ENCODE measurements around the gene BPGM.
"Not testable (repeated sequence)": the region's sequence is repeated elsewhere in the genome, so short reads cannot be mapped to it uniquely, and the experiment has no call there.

The BPGM gene

DNA sequence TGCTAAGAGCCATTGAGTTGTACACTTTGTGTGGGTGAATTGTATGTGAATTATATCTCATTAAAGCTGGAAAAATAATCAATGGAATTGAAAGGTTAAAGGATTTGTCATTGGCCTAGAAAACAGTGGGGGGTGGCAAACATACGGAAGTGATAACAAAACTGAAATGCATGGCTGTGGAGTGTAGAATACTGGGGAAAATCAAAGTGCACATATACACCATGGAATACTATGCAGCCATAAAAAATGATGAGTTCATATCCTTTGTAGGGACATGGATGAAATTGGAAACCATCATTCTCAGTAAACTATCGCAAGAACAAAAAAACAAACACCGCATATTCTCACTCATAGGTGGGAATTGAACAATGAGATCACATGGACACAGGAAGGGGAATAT, 18.4 kb downstream of the BPGM start:
- DNase-seq (ENCODE audit: low read depth): not testable (repeated sequence)

DNA sequence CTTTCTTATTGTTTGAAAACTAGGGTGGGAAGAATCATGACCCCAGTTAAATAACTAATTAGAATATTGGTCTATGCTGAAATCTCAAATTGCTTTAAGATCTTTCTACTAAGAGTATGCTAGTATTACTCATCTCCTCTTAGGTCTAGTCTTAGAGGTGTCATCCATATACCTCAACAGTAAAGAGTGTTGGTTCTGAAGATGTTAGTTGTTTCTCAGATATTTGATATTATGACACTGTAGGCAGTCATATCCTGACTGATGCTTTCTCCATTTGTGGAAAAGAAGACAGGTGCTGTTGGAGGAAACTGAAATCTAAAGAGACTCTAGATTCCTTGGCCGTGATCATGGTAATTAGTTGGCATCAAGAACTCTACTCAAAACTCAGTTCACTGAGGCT, 21.2 kb downstream of the BPGM start:
- DNase-seq (ENCODE audit: low read depth): no peak

DNA sequence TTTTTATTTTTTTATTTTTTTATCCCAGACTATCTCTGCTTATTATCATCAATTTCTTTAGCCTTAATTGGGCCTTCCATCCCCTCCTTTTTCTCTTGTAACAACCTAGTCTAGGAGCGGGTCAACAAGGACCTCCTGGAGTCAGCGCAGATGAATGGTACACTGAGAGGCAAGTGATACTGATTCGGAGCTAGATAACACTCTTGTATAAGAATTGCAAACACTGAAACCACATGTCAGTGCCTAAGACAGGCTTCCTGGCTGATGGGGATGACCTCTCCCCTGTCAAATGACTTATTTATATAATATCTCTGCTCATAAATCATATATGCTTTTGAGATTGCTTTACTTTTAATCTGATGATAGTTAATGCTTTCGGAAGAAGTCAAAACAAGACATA, 22.7 kb downstream of the BPGM start:
- no peak for DNase-seq (ENCODE audit: low read depth)

DNA sequence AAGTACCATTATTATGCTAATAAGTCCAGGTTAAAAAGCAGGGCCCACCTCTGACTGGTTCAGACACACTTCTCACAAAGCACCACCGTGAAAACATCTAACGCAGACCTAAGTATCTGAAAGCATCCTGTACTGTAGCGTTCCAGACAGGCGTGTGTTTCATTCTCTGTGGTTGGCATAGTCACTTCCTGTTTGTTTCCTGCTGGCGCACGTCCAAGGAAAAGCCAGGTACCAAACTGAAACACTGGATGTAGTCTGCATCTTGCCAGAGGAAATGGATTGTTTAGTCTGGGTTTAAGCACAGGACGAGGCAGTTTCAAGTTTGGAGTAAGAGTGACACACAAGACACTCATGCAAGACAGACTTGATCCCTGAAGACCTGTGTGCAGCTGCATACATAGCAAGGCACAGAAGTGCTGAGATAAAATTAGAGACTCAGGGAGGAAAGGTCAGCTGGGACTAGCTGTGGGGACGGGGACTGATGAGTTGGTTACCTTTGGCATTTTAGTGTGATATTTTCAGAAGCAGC, 23.3 kb downstream of the BPGM start:
- no peak for DNase-seq (ENCODE audit: low read depth)

DNA sequence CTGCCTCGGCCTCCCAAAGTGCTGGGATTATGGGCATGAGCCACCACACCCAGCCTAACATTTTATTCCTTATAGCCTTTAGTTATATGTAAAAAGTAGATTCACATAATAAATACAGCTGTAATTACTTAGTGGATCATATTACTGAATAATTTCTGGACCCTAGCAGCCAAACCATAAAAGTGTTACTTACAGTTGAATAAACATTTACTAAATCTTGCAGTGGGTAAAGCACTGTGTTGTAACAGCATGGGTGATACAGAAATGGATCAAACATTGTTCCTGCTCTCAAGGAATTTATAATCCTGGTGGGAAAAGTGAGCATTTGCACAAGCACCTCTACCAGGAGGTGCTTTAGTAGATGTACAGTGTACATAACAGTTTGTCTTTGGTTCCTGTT, 25.0 kb downstream of the BPGM start:
- DNase-seq (ENCODE audit: low read depth): no peak

DNA sequence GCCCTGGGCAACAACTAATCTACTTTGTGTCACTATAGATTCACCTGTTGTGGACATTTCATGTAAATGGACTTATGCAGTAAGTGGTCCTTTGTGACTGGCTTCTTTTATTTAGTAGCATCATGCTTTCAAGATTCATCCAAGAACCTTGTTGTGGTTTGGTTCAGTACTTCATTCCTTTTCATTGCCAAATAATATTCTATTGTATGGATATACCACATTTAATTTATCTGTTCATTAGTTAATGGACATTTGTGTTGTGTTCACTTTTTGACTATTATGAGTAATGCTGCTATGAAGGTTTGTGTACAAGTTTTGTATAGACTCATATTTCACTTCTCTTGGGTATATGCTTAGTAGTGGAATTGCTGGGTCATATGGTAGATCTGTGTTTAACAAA, 27.8 kb downstream of the BPGM start:
- DNase-seq (ENCODE audit: low read depth): no peak

DNA sequence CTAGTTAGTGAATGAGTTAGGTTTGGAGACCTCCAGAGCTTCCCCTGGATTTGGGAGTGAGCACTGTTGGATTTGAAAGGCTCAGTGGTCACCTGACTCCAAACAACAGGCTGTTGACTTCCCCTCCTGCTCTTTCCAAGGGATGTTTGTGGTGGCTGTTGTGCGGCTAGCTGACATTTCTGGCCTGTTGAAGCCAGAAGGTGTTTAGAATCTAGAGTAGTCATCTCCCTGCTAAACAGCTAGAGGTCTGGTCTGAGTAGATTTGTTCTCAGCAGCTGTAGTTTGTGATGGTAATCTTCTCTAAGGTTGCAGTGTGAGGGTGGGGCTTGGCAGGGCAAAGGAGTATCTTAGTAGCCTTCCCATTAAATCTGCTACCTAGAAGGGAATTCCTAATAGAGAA, 30.1 kb downstream of the BPGM start:
- no peak for DNase-seq (ENCODE audit: low read depth)

DNA sequence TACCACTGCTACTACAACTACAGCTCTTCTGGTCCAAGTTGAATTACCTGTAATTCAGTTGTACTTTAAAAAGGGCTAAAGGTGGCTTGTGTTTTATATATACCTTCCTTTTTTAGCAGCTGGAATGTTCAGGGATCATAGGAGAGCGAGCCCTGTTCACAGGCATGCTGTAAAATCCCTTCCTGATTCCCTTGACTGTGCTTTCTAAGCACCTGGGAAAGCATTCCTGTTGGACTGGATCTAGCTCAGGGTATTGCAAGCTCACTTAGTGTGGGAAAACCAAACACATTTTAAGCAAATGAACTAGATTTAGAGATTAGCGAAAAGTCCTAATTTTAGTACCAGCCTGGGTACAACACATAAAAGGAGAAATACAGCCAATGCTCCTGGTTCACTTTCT, 31.5 kb downstream of the BPGM start:
- DNase-seq (ENCODE audit: low read depth): no peak

DNA sequence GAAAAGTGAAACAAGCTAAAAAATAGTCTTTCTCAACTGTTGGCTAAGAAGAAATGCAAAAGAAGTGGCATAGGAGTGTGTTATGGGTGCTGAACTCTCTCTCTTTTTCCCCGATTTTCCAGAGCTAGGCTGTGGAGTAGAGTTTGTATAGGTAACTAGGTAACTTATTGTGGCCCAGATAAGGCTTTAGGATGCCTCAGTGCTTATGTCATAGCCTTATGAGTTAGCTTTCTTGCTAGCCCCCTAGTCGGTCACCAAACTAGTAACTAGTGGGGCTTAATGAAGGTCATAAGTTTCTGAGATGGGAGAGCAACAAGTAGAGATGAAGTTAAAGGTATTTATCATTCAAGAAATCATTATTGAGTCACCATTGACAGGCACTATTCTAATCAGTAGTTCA, 32.4 kb downstream of the BPGM start:
- no peak for DNase-seq (ENCODE audit: low read depth)

DNA sequence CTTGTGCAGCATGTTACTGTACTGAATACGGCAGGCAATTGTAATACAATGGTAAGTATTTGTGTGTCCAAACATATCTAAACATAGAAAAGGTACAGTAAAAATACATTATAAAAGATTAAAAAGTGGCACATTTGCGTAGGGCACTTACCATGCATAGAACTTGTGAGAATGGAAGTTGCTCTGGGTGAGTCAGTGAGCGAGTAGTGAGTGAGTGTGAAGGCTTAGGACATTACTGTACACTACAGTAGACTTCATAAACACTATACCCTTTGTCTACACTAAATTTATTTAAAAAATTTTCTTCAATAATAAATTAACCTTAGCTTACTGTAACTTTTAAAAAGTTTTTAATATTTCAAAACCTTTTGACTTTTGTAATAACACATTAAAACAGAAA, 37.5 kb downstream of the BPGM start:
- no peak for DNase-seq (ENCODE audit: low read depth)

DNA sequence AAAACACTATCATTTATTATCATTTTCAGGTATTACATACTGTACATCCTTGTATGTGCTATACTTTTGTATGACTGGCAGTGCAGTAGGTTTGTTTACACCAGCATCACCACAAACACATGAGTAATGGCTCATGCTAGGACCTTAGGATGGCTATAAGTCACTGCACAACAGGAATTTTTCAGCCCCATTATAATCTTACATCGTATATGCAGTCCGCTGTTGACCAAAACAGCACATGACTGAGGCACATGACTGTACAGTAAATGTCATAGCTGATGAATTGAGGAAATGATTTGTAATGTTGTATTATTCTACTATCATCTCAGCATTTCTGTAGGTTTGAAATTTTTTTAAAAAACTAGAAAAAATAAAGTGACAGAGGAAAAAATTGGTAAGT, 38.6 kb downstream of the BPGM start:
- DNase-seq (ENCODE audit: low read depth): no peak

DNA sequence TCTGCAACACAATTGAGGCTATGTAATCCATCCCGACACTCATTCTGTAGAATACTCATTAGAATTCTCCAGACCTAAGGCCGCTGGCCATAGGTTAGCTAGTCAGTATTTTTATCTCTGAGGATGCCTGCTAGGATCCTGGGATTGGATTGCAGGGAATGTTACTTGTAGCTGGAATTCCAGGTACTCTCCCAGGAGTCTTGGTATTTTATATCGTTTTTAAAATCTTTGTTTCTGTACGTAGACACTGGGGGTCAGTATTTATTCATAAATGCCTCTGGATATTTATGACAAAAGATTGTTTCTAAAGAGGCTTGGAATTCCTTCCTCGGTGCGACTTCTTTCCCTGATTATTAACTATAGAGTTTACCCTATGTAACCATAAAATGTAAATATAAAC, 40.1 kb downstream of the BPGM start:
- no peak for DNase-seq (ENCODE audit: low read depth)

DNA sequence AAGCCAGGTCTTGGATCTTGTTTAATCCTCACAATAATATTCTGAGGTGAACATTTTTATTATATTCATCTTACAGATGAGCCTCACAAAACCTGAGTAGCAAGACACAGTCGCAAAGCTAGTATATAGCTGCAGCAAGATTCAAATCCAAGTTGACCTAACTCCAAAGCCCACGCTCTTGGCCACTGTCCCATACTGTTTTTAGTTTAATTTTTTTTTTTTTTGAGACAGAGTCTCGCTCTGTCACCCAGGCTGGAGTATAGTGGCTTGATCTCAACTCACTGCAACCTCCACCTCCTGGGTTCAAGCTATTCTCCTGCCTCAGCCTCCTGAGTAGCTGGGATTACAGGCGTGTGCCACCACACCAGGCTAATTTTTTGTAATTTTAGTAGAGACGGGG, 42.9 kb downstream of the BPGM start:
- not testable (repeated sequence) for DNase-seq (ENCODE audit: low read depth)

DNA sequence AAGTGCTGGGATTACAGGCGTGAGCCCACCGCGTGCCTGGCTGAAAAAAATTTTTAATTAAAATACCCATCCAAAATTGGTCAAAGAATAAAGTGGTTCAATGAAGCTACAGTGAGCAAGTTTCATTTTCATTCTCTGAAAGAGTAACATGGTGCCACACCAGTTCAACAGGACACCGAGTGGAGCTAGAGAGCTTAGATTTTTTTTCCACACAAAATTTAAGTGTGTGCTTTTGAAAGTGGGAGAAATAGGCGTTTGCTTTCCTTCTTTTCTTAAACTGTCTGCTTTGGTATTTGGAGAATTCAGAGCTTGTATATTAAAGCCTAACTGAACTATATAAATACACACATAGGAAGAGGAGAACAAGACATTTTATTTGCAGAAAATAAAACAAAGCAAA, 43.4 kb downstream of the BPGM start:
- peak; percentile 55 for DNase-seq (ENCODE audit: low read depth)

DNA sequence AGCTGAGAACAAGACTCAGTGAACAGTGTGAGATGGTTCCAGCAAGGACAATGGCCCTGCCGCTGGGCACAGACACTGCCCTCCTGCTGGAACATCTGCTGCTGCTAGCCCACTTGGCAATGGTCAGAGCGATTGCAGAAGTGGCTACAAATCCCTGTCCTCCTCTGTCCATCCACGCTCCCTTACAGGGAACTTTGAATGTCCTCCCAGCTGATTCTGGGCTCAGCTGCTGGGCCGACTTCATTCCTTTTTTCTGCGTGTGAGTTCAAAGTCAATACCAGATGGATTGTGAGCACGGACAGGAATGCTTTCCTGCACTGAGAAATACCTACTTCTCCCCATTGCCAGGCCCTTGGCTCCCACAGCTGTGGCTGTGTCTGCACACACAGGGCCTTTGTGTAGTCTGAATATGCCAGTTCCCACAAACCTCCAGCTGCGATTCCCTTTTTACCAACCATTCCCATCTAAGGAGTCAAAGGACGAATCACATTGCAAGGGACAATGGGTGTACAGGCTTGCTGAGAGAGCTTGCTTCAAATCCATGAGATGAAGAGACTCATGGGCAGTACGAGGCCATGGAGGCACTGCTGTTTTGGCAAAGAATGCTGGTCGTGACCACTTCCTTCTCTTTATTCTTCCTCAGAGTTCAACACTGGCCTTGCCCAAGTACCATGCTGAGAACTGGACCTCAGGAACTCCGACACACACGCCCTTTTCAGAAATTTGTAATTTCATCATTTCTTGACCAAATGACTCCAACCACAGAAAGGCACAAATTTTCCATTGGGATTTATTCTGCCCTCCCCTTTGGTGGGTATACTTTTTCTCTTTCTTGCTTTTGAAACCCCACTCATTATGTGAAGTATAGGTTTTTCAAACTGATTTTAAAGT, 44.2 kb downstream of the BPGM start:
- no peak for DNase-seq (ENCODE audit: low read depth)

DNA sequence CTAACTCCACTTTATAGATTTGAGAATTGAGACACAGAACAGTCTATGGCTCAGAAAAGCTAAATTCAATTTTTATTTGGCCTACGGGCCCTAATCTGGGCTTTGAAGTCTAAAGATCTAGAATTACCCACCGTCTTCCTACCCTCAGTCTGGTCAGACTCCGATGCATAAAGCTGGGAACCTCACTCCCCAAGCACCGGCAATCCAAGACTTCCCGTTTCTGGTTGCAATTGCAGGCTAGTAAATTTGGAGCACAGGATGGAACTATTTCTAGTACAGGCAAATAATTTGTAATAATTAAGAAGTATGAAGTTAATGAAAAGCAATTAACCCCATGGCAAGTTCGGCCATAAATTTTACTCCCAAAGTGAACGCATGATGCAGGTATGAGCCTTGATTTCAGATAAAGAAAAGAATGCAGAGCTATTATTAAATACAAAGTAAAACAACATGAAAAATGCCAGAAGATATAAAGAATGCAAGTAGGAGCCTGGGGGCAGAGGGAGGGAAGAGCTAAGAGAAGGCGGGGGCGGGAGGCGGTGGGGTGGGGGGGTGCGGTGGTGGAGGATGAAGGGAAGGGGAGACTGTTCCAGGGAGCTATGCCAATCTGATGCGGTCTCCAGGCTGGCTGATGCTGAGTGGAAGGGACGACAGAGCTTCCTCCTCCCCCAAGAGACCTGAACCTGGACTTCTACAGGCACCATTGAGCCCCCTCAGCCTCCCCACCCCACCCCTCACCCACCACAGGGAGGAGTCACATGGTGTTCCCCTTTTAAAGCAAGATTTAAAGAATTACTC, 45.1 kb downstream of the BPGM start:
- peak; percentile 51 for DNase-seq (ENCODE audit: low read depth)

DNA sequence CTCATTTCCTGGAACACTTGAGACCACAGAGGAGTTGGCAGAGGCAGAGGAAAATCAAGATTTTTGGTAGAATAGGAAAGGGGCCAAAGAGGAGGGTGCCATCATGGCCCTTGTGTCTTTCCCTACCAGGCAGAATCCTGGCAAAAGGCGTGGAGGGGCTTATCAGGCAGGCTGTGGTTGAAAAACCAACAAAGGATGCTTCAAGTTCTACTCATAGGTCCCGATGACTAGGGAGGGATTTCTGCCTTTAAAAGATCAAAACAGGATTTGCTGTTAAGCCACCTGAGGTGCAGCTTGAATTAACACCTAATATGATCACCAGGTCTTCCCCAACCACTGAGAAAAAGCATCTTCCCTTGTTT, 45.7 kb downstream of the BPGM start:
- DNase-seq (ENCODE audit: low read depth): no peak

DNA sequence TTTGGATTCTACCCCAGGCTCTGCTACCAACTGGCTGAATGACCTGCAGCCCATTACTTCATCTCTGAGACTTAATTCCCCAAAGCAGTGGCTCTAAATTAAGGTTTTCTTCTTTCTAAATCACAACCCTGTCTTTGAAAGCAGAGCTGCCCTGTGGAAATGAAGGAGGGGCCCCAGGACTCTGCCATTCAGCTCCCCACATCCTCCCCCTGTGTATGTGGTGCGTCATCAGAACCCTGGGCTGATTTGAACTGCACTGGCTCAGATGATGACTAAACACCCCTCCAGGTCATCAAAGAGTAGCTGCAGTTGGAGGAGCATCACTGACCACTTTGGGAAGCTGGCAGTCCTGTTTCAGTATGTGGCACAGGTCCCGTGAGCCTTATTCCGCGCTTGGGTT, 46.6 kb downstream of the BPGM start:
- peak; percentile 86 for DNase-seq (ENCODE audit: low read depth)

DNA sequence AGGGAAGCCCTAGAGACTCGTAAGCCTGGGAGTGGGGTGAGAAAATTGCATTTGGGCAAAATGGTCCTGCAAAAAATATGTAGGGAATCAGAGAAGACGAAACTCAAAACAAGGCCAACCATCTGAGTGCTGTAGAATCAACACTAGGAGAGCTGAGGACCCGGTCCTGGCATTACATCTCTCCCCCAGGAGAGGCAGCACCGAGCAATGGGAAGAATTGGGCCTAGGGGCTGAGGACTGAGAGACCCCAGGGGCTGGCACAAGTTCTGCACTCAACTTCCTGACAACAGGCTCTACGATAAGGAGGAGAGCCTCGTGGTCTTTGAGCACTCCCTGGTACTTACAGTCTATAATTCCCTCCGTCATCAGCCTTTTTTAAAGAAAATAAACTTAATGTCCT, 47.6 kb downstream of the BPGM start:
- DNase-seq (ENCODE audit: low read depth): no peak

DNA sequence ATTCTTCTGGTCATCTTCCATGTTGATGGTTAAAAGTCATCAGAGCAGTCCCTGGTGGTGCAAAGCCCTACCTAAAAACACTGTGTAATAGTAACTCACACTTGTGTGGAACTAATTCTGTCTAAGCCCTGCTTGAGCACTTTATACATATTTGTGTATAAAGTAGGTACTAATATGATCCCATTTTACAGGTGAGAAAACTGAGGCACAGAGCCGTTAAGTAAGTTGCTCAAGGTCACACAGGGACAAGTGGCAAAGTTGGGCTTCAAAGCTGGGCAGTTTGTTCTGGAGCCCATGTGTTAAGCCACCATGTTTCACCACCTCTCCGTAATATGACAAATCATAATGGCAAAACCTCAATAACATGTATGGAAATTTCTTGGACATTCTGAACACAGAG, 48.1 kb downstream of the BPGM start:
- DNase-seq (ENCODE audit: low read depth): no peak

DNA sequence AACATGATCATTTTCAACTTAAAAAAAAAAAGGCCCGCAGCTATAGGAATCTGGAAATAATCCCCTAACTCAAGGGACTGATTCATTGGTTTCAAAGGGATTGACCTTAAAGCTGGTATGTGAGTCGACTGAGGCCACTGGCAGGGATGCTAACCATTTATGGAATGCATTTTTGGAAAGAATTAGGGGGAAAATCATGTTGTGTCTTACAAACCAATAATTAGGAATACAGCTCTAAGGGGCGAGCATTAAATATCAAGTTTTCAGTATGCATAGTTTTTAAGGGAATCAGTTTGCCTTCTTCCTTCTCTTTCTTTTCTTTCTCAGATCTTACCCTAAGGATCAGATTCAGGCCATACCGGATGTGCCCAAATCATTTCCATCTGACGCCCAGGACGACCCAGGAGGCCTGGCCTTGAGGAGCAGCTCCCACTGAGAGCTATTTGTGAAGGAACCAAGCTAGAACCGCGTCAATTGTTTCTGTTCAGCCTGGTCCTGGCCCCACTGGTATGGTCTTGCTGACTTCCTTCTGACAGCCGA, 48.7 kb downstream of the BPGM start:
- peak; percentile 79 for DNase-seq (ENCODE audit: low read depth)

DNA sequence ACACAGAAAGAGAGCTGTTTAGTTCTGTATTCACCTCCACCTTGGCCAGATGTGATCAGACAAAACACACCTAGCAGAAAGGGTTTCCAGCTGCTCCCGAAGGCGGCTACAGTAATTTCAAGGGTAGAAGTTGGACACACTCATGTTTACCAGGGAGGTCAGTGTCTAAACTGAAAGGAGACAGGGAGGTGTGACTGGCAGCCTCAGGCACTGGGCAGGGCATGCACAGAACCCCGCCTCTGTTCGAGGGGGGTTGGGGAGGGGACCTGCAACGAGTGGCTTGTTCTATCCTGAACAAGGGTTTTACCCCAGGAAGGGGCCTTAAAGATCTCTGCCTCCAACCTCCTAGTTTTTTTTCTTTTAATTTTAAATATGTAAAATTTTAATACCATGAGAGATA, 49.6 kb downstream of the BPGM start:
- DNase-seq (ENCODE audit: low read depth): no peak

All from fibroblast of the conjunctiva (primary cell).